Astrocyte (in vitro differentiated cells and primary cell): Measurements from ENCODE around the gene NFRKB. TPM values are rescaled to one million over a fixed set of nuclear protein-coding genes. Genes with fewer than 3 reads are reported as not detected.
A peak's percentile ranks its signal among the peaks of the same experiment; 100 is the strongest.

Experiments
- DNase-seq: peaks from one replicate; pipeline ENCODE4 v3.0.0-alpha.2; 2010; ENCODE audit warnings: low read depth
- FAIRE-seq: peaks from 2 replicates; lab custom pipeline; 2011; peaks lifted over from hg19 to GRCh38; lab: Jason Lieb, UNC
- H2AFZ ChIP-seq: 2 replicates; pipeline ENCODE4 v1.6.0; 2012; ENCODE audit warnings: low read depth, low read length, inconsistent platforms
- H3K27ac ChIP-seq: 2 replicates; pipeline ENCODE4 v1.5.1; 2011; ENCODE audit warnings: low read depth, low read length, inconsistent platforms
- H3K27me3 ChIP-seq: 2 replicates; pipeline ENCODE4 v1.6.0; 2011; ENCODE audit warnings: low read length, inconsistent platforms; ENCODE audit not compliant: insufficient read depth
- H3K36me3 ChIP-seq: 2 replicates; pipeline ENCODE4 v1.5.1; 2011; ENCODE audit warnings: low read length, inconsistent platforms; ENCODE audit not compliant: insufficient read depth
- H3K4me1 ChIP-seq: 2 replicates; pipeline ENCODE4 v1.5.1; 2011; ENCODE audit warnings: low read length, inconsistent platforms; ENCODE audit not compliant: insufficient read depth
- H3K4me2 ChIP-seq: 2 replicates; pipeline ENCODE4 v1.6.0; 2012; ENCODE audit warnings: low read length, inconsistent platforms
- H3K4me3 ChIP-seq: 2 replicates; pipeline ENCODE4 v1.5.1; 2011; ENCODE audit warnings: low read depth, mild to moderate bottlenecking, low read length, inconsistent platforms; ENCODE audit not compliant: insufficient read depth
- H3K79me2 ChIP-seq: 2 replicates; pipeline ENCODE4 v1.6.0; 2012; ENCODE audit warnings: mild to moderate bottlenecking, low read length, inconsistent platforms; ENCODE audit not compliant: insufficient read depth
- H3K9ac ChIP-seq: 2 replicates; pipeline ENCODE4 v1.6.0; 2012; ENCODE audit warnings: mild to moderate bottlenecking, low read length, inconsistent platforms
- H3K9me3 ChIP-seq: 2 replicates; pipeline ENCODE4 v1.5.1; 2012; ENCODE audit warnings: low read depth, mild to moderate bottlenecking, low read length, inconsistent platforms; ENCODE audit not compliant: insufficient read depth
- H4K20me1 ChIP-seq: 2 replicates; pipeline ENCODE4 v1.6.0; 2012; ENCODE audit warnings: low read length, inconsistent platforms; ENCODE audit not compliant: insufficient read depth
- H3K27ac Mint-ChIP-seq: one replicate; pipeline ENCODE4 v1.8.0; 2021; ENCODE audit warnings: mild to moderate bottlenecking, mixed read lengths; ENCODE audit not compliant: unreplicated experiment
- H3K27me3 Mint-ChIP-seq: one replicate; pipeline ENCODE4 v1.8.0; 2021; ENCODE audit warnings: low read depth, mixed read lengths; ENCODE audit not compliant: unreplicated experiment
- H3K36me3 Mint-ChIP-seq: one replicate; pipeline ENCODE4 v1.8.0; 2021; ENCODE audit warnings: low read depth, mixed read lengths; ENCODE audit not compliant: unreplicated experiment
- H3K4me1 Mint-ChIP-seq: one replicate; pipeline ENCODE4 v1.8.0; 2021; ENCODE audit warnings: low read depth, mixed read lengths; ENCODE audit not compliant: unreplicated experiment
- H3K4me3 Mint-ChIP-seq: one replicate; pipeline ENCODE4 v1.8.0; 2021; ENCODE audit warnings: mild to moderate bottlenecking, moderate library complexity, mixed read lengths; ENCODE audit not compliant: unreplicated experiment
- H3K9me3 Mint-ChIP-seq: one replicate; pipeline ENCODE4 v1.8.0; 2021; ENCODE audit warnings: mild to moderate bottlenecking, mixed read lengths; ENCODE audit not compliant: unreplicated experiment
- CTCF ChIP-seq: IDR thresholded peaks from 2 replicates; pipeline ENCODE4 v1.5.1; 2011; ENCODE audit warnings: low read depth, mild to moderate bottlenecking, inconsistent platforms, low read length, moderate library complexity; ENCODE audit not compliant: insufficient read depth
- EZH2 ChIP-seq: IDR thresholded peaks from 2 replicates; pipeline ENCODE4 v1.6.1; 2012; ENCODE audit warnings: mild to moderate bottlenecking, low read length, inconsistent platforms; ENCODE audit not compliant: insufficient read depth
- total RNA-seq: library from RNA; stranded (reverse); gene quantifications from 2 replicates; pipeline ENCODE4 v1.2.1, GENCODE V29; 2021

NFRKB gene
- total RNA-seq, 1 donor from 2014 or later = 24.9 TPM

- no peak for DNase-seq
- H3K79me2 ChIP-seq = no peaks in the 10 kb centered on the region
- no peak overlapping the region for H3K9ac ChIP-seq
- Mint-ChIP-seq H3K27me3 (no peaks in the 10 kb centered on the region), H3K9me3 (no peaks in the 10 kb centered on the region), H3K4me3 (peak overlapping the region; percentile 8), H3K27ac (peak overlapping the region; percentile 48), H3K4me1 (peaks cover 8% of the 10 kb centered on the region), H3K36me3 (peaks cover 8% of the 10 kb centered on the region)
- peaks cover 14% of the 10 kb centered on the region for H3K36me3 ChIP-seq
- no peak for FAIRE-seq
- H4K20me1 ChIP-seq = no peaks in the 10 kb centered on the region
- H3K4me2 ChIP-seq = peak overlapping the region; percentile 23
- H3K27ac ChIP-seq = no peak overlapping the region
- H3K4me3 ChIP-seq = no peak overlapping the region
- H3K27me3 ChIP-seq = no peaks in the 10 kb centered on the region
- peaks cover 6% of the 10 kb centered on the region for H3K4me1 ChIP-seq
- no peak for TF ChIP-seq EZH2
- no peak for TF ChIP-seq CTCF
- H3K9me3 ChIP-seq = no peaks in the 10 kb centered on the region
- H2AFZ ChIP-seq = peak overlapping the region; percentile 2
Measured at GRCh38 chr11:129911298-129911697, 15.9 kb upstream of the NFRKB start.

GRCh38 chr11:129910360-129910759, 15.0 kb upstream of the NFRKB start:
- FAIRE-seq (no peak), DNase-seq (no peak)
- Mint-ChIP-seq H3K4me3 (no peak overlapping the region), H3K36me3 (peaks cover 8% of the 10 kb centered on the region), H3K4me1 (peaks cover 8% of the 10 kb centered on the region), H3K27me3 (no peaks in the 10 kb centered on the region), H3K9me3 (no peaks in the 10 kb centered on the region), H3K27ac (no peak overlapping the region)
- Histone ChIP-seq H4K20me1 (no peaks in the 10 kb centered on the region), H3K79me2 (no peaks in the 10 kb centered on the region), H3K27ac (no peak overlapping the region), H3K36me3 (peaks cover 18% of the 10 kb centered on the region), H2AFZ (no peak overlapping the region), H3K4me1 (peaks cover 6% of the 10 kb centered on the region), H3K4me3 (no peak overlapping the region), H3K4me2 (no peak overlapping the region), H3K9ac (no peak overlapping the region), H3K9me3 (no peaks in the 10 kb centered on the region), H3K27me3 (no peaks in the 10 kb centered on the region)
- TF ChIP-seq EZH2 (no peak), CTCF (no peak)

DNA sequence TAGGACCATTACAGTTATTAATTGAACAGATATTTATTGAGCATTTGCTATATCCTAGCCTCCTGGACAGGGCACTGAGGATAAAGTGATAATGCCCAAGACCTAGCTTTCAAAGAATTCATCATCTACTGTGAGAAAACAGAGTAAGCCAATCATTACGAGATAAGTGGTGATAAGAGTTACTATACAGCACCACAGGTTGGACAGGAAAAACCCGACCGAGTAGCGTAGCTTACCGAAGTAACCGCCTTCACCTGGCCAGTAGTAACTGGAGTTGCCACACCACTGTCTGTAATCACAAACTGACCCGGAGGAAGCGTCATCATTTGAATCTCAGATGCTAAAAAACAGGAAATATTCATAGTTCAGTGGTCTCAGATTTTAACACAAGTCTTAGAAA, 10.0 kb upstream of the NFRKB start:
- Mint-ChIP-seq H3K4me3 (no peak overlapping the region), H3K4me1 (peaks cover under 1% of the 10 kb centered on the region), H3K27ac (no peak overlapping the region), H3K9me3 (no peaks in the 10 kb centered on the region), H3K36me3 (peaks cover 8% of the 10 kb centered on the region), H3K27me3 (no peaks in the 10 kb centered on the region)
- H3K4me3 ChIP-seq = no peak overlapping the region
- FAIRE-seq (no peak), DNase-seq (no peak)
- H3K27ac ChIP-seq = no peak overlapping the region
- TF ChIP-seq EZH2 (no peak), CTCF (no peak)
- no peaks in the 10 kb centered on the region for H3K9me3 ChIP-seq
- H3K27me3 ChIP-seq = no peaks in the 10 kb centered on the region
- H3K4me1 ChIP-seq = no peaks in the 10 kb centered on the region
- H3K36me3 ChIP-seq = peaks cover 18% of the 10 kb centered on the region
- H4K20me1 ChIP-seq = no peaks in the 10 kb centered on the region
- no peaks in the 10 kb centered on the region for H3K79me2 ChIP-seq
- H2AFZ ChIP-seq = no peak overlapping the region
- no peak overlapping the region for H3K4me2 ChIP-seq
- no peak overlapping the region for H3K9ac ChIP-seq
